HG03097 (cell line): ENCODE measurements around the gene NACC2.

Experiments
- ATAC-seq: cut with Tn5 transposase; IDR thresholded peaks from one replicate; pipeline ENCODE4 v1.9.1; 2021; ENCODE audit not compliant: unreplicated experiment, low FRiP score

The NACC2 gene

DNA sequence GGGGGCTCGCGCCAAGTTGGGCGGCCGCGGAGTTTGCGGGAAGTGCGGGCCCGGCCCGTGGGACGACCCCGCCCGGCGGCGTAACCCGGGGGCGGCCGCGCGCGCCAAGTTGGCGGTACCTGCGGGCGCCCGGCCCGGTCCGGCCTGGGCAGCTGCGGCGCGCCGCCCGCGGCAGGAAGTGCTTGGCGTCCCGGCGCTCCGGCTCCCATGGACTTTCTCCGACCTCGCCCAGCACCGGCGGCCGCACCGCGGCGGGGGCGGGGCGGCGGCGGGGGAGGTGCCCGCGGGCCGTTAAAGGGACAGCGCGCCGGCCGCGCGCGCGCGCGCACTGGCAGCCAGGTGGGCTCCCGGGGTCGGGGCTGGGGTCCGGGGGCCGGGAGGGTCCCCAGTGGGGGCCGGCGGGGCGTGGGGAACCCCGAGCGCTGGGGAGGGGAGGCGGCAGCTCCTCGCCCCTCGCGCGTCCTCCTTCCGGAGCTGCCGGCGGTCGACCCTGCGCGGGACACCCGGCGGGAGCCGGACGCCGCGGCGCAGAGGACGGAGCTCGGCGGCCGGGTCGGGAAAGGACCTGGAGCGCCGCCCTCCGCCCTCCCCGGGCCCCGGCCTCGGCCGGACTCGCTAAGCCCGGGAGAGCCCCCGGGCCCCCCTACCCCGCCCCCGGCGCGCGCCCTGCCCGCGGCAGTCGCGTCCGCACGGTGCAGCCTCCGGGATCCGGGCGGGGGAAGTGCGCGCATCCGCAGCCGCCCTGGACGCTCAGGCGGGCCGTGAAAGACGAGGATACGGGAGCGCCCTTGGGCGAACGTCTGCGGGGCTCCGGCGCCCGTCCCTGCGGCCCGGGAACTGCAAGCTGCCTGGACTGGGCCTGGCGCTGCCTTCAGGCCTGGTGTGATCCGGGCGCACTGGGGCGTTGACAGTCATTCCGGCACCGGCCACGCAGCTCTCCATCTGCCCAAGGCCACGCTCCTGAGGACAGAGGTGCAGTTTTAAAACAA lies at the start of gene NACC2:
TSS of gene NACC2 (minus strand) at position 220 of the 989 bp plus-strand sequence. CDS start 44,768 bp downstream, outside the sequence.
- no peak for ATAC-seq

- no peak for ATAC-seq
These were observed 49.4 kb upstream of the NACC2 start for GRCh38 chr9:136144450-136144849.

GRCh38 chr9:136143215-136144001 lies 48.3 kb upstream of the NACC2 start:
- no peak for ATAC-seq

DNA sequence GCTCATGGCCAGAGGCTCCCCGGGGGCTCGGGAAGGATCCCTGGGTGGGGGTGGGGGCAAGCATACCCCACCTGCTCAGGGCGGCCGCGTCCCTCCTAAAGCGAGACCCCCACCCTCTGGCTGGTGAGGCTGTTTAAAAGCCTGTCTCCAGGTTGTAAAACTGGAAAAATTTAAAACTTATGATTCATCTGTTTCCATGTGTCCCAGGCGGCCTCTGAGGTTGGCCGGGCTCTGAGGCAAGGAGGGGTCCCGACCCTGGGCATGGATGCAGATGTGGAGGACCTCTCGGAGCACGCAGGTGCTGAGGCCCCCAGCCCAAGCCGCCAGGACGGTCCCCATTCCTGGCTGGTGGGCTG lies 47.7 kb upstream of the NACC2 start:
- no peak for ATAC-seq

DNA sequence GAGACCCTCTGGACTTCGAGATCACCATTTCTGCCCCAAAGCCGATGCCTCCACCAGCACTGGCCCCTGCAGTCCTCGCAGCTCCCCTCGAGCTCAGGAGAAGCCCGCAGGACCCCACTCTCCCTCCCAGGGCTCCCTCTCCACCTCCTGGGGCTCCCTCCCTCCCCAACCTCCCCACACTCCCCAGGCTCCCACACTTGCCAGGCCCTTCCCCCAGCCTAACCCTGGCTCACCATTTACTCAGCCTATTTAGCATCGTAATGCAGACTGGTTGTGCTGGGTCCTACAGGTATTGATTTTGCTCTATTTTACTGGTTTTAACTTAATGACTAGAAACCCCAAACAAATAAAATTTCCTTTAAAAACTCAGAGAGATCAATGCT lies 47.3 kb upstream of the NACC2 start:
- no peak for ATAC-seq

- ATAC-seq = no peak
These were observed 46.8 kb upstream of the NACC2 start for GRCh38 chr9:136141682-136142413.

GRCh38 chr9:136140966-136141365 lies 45.9 kb upstream of the NACC2 start:
- ATAC-seq = no peak

GRCh38 chr9:136140046-136140445 lies 45.0 kb upstream of the NACC2 start:
- no peak for ATAC-seq

GRCh38 chr9:136138566-136138965 lies 43.5 kb upstream of the NACC2 start:
- ATAC-seq = no peak

GRCh38 chr9:136137321-136138265 lies 42.5 kb upstream of the NACC2 start:
- no peak for ATAC-seq

- no peak for ATAC-seq
These were observed 41.2 kb upstream of the NACC2 start for GRCh38 chr9:136136127-136136925.

GRCh38 chr9:136135326-136136126 lies 40.4 kb upstream of the NACC2 start:
- no peak for ATAC-seq

- no peak for ATAC-seq
These were observed 38.9 kb upstream of the NACC2 start for GRCh38 chr9:136133959-136134484.

DNA sequence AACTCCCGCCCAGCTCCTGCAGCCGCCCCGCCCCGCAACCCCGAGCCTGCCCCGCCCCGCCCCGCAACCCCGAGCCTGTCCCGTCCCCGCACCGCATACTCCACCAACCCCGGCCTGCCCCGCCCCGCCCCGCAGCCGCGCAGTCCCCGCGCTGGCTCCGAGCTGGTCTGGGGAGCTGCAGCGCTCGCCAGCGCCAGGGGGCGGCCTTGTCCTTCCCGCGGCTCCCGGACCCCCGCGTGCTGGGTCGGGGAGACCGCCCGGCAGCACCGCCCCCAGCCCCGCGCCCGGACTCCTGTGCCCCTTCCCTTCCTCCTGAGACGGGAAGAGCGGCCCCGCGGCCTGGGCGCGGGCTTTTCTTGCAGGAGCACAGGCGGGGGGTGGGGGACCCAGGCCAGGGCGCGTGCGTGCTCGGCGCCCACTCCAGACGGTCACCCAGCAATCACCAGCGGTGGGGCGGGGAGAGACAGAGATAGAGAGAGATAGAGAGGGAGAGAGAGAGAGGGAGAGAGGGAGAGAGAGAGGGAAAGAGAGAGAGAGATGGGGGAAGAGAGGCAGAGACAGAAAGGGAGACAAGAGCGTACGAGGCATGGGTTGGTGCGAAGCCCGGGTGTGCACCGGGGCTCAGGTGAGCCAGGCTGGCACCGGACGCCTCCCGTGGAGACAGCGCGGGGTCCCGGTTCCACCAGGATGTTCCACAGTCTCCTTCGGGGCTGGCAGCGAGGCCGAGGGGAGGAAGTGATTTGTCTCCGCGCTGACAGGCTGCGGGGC lies 38.3 kb upstream of the NACC2 start:
- no peak for ATAC-seq

GRCh38 chr9:136132512-136133050 lies 37.5 kb upstream of the NACC2 start:
- ATAC-seq = no peak

DNA sequence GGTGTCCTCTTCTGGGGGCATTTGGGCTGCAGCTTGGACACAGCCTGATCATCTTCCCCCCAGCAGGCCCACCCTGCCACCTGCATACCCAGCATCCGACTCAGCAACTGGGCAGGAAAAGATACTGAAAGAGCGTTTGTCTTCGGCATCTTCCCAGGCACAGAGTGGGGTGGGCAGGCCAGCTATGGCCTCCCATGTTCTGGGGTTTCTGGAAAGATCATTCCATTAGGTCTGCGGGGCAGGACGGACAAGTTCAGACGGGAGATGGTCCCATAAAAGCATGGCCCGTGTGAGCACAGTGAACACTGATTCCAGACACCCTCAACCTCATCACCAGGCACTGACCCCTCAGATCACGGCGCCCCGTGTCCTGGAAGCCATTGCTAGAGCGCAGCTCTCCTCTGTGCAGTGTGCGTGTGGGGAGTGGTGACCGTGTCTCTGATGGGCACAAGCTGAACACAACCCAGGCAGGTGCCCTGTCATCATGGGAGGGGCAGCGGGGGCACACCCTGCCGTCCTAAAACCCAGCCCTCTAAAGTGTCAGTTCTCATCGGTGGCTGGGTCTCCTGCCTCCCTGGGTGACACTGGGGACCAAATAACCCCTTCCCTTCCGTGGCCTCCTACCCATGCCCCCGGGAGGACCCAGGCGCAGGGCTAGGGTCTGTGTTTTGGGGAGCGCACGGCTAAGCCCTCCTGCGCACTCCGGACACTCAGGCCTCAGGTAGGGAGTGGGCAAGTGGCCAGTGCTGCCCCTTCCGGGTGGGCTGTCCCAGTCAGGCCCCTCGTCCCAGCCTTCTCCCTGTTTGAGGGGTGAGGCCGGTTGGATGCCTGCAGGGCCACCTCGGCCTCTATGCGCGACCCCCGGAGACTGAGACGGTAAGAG lies 36.8 kb upstream of the NACC2 start:
- ATAC-seq = no peak
